HEK293T (cell line): ENCODE data around the gene RIOK3.
"Not testable (repeated sequence)": the region's sequence is repeated elsewhere in the genome, so short reads cannot be mapped to it uniquely, and the experiment has no call there.

Experiments
- CTCF ChIA-PET: fragments of 350-600 bp; formaldehyde crosslinking; extraction: SDS; loops from one replicate; lab custom pipeline; 2021; ENCODE audit warnings: antibody characterized with exemption, inconsistent platforms; lab: Yijun Ruan, JAX
- POLR2A ChIA-PET: fragments of 350-600 bp; formaldehyde crosslinking; extraction: SDS; loops from one replicate; lab custom pipeline; 2020; ENCODE audit warnings: antibody characterized with exemption, inconsistent platforms; lab: Yijun Ruan, JAX
- DNase-seq: peaks from one replicate; pipeline ENCODE4 v3.0.0; 2012; ENCODE audit warnings: mixed read lengths; ENCODE audit errors: extremely low spot score
- ARNT ChIP-seq: fragments of 450-650 bp; IDR thresholded peaks from 2 replicates; pipeline ENCODE4 v1.6.1; 2017; ENCODE audit warnings: mild to moderate bottlenecking
- BHLHE40 ChIP-seq: fragments of 450-650 bp; IDR thresholded peaks from 2 replicates; pipeline ENCODE4 v1.6.1; 2016; ENCODE audit warnings: mild to moderate bottlenecking, moderate library complexity, borderline replicate concordance
- CTBP1 ChIP-seq: fragments of 450-650 bp; IDR thresholded peaks from 2 replicates; pipeline ENCODE4 v1.6.1; 2016; ENCODE audit warnings: borderline replicate concordance
- ELF4 ChIP-seq: fragments of 450-650 bp; IDR thresholded peaks from 2 replicates; pipeline ENCODE4 v1.6.1; 2017; ENCODE audit warnings: antibody characterized with exemption
- FOXA1 ChIP-seq: fragments of 450-650 bp; IDR thresholded peaks from 2 replicates; pipeline ENCODE4 v1.6.1; 2016; ENCODE audit warnings: mild to moderate bottlenecking
- FOXK2 ChIP-seq: fragments of 450-650 bp; IDR thresholded peaks from 2 replicates; pipeline ENCODE4 v1.6.1; 2016; ENCODE audit warnings: mild to moderate bottlenecking
- FOXM1 ChIP-seq: fragments of 450-650 bp; IDR thresholded peaks from 2 replicates; pipeline ENCODE4 v1.6.1; 2017; ENCODE audit warnings: mild to moderate bottlenecking, borderline replicate concordance
- HDGF ChIP-seq: fragments of 450-650 bp; IDR thresholded peaks from 2 replicates; pipeline ENCODE4 v1.6.1; 2017; ENCODE audit warnings: antibody characterized with exemption, borderline replicate concordance
- L3MBTL2 ChIP-seq: fragments of 450-650 bp; conservative IDR thresholded peaks from 2 replicates; pipeline ENCODE4 v1.6.1; 2016; ENCODE audit warnings: mild to moderate bottlenecking
- LEF1 ChIP-seq: fragments of 450-650 bp; IDR thresholded peaks from 2 replicates; pipeline ENCODE4 v1.6.1; 2017; ENCODE audit warnings: mild to moderate bottlenecking, borderline replicate concordance
- NFRKB ChIP-seq: fragments of 450-650 bp; IDR thresholded peaks from 2 replicates; pipeline ENCODE4 v1.6.1; 2016; ENCODE audit warnings: mild to moderate bottlenecking, moderate library complexity
- SP1 ChIP-seq: fragments of 450-650 bp; IDR thresholded peaks from 2 replicates; pipeline ENCODE4 v1.6.1; 2017
- SUZ12 ChIP-seq: fragments of 450-650 bp; IDR thresholded peaks from 2 replicates; pipeline ENCODE4 v1.6.1; 2016; ENCODE audit warnings: mild to moderate bottlenecking
- TARDBP ChIP-seq: fragments of 450-650 bp; IDR thresholded peaks from 2 replicates; pipeline ENCODE4 v1.6.1; 2016
- ZNF384 ChIP-seq: fragments of 450-650 bp; IDR thresholded peaks from 2 replicates; pipeline ENCODE4 v1.6.1; 2016
- TF ChIP-seq, protein P1 (sequence below): fragments of 450-650 bp; IDR thresholded peaks from 2 replicates; pipeline ENCODE4 v1.6.1; 2016

Gene RIOK3

DNA sequence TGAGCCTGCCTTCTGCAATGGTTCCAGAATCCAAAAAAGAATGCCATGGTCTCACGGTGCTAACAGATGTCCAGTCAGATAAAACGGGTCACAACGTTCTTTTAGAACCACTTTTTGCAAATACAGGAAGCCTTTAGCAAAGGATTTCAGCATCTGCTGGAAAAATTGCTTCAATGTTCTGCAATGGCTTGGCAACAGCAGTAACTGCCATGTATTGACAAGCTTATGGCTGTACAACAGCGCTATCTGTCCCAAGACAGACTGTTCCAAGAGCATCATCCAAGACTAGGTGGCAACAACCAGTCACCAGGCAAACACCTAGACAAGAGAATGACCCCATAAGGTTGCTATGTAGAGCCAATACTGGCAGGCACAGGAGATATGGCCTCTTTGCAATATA, 37.6 kb upstream of the RIOK3 start:
- DNase-seq: no peak
- no peak for TF ChIP-seq SP1
- TF ChIP-seq, protein P1, sequence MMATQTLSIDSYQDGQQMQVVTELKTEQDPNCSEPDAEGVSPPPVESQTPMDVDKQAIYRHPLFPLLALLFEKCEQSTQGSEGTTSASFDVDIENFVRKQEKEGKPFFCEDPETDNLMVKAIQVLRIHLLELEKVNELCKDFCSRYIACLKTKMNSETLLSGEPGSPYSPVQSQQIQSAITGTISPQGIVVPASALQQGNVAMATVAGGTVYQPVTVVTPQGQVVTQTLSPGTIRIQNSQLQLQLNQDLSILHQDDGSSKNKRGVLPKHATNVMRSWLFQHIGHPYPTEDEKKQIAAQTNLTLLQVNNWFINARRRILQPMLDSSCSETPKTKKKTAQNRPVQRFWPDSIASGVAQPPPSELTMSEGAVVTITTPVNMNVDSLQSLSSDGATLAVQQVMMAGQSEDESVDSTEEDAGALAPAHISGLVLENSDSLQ: no peak
- TF ChIP-seq TARDBP: no peak
- TF ChIP-seq FOXK2: no peak
- no peak for TF ChIP-seq LEF1
- TF ChIP-seq ELF4: no peak
- no peak for TF ChIP-seq FOXA1
- TF ChIP-seq FOXM1: no peak
- TF ChIP-seq NFRKB: no peak
- TF ChIP-seq ZNF384: no peak
- no peak for TF ChIP-seq SUZ12
- TF ChIP-seq CTBP1: no peak
- TF ChIP-seq L3MBTL2: no peak
- TF ChIP-seq HDGF: no peak
- TF ChIP-seq BHLHE40: no peak
- TF ChIP-seq ARNT: no peak
- ChIA-PET POLR2A (no interaction called here), CTCF (no interaction called here)

DNA sequence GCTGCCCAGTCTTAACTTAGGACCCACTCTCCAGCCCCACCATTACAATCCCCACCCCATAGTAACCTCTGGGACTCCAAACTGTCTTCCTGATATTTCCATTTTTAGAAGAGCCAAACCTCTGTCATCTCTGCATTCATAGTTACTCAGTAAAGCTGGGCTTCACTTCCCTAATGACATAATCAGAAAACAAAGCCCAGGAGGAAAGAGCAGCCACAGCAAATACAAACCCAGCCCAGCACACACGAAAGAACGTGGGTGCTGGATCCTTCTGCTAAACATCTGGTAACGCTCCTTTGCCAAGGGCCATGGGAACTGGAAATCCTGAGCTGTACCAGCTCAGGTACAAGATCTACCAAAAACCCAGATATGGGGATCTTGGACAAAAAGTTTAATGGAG, 36.8 kb upstream of the RIOK3 start:
- POLR2A ChIA-PET: interaction anchor here (1.2 to 1.3 kb wide), 2 partner anchors 21 to 37 kb away, joined by 3 to 4 read pairs; partner anchors contain the start of gene RIOK3
- TF ChIP-seq L3MBTL2 (no peak), LEF1 (no peak), FOXA1 (no peak), FOXM1 (no peak), CTBP1 (no peak), NFRKB (no peak), ZNF384 (no peak), SP1 (no peak)
- no peak for DNase-seq
- CTCF ChIA-PET: no interaction called here

DNA sequence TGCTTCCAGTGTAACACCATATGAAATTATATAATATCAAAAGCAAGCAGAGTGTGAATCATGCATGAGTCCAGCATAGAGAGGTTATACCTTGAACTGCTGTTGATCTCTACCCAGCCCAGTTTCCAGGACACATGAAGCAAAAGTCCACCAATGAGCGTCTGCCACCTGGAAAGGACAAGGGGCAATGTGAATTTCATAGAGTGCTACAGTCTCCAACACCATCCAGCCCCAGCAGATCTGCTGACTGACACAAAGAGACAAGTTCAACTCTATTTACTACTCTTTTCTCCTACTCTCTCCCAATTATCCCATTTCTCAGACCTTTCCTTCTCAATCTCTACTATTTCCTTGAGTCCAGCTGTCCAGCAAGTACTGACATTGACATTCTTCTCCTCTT, 31.8 kb upstream of the RIOK3 start:
- no peak for DNase-seq
- ChIA-PET CTCF (no interaction called here), POLR2A (interaction anchor here (1.2 to 1.3 kb wide), 2 partner anchors 17 to 32 kb away, joined by 3 read pairs; a partner anchor contains a TSS)
- TF ChIP-seq SUZ12 (no peak), SP1 (no peak), L3MBTL2 (no peak), FOXK2 (no peak), HDGF (no peak), ARNT (no peak), NFRKB (no peak), CTBP1 (no peak)

DNA sequence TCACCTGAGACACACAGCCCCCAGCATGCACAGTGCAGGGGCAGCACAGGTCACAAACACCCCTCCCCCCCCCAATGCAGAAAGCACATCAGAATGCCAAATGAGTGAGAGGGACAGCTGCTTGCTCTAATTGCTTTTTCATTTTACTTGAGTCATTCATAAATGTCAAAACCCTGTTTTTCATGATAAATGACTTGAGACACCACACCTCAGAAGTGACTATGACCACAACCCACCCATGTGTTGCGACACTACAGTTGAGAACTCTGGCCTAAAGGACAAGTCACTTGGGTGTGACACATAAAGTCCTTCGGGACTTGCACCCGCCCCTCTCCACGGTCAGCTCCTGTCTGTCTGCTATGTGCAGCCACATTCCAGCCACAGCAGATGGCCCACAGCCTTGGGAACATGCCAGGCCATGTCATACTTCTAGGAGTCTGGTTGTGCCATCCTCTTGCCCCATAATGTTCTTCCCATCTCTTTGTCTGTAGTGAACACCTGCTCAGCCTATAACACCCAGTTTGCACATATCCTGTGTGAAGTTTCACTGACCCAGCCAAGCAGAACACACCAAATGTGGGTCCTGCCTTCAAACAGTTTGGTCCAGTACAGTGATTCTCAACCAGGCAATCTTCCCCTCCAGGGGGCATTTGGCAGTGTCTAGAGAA, 30.2 kb upstream of the RIOK3 start:
- DNase-seq: no peak
- POLR2A ChIA-PET: interaction anchor here (1.2 to 1.3 kb wide), 2 partner anchors 15 to 31 kb away, joined by 3 read pairs; a partner anchor contains a TSS
- CTCF ChIA-PET: interaction anchor here (1.1 to 1.4 kb wide), 2 partner anchors 76 to 134 kb away, joined by 3 to 5 read pairs; no protein-coding TSS in a partner anchor
- TF ChIP-seq FOXK2 (no peak), HDGF (no peak), FOXA1 (no peak), LEF1 (no peak), FOXM1 (no peak), SP1 (no peak), L3MBTL2 (no peak), ELF4 (no peak), ARNT (no peak), NFRKB (no peak), TARDBP (no peak), CTBP1 (no peak), SUZ12 (no peak), BHLHE40 (no peak), ZNF384 (no peak)
- TF ChIP-seq, protein P1: no peak

DNA sequence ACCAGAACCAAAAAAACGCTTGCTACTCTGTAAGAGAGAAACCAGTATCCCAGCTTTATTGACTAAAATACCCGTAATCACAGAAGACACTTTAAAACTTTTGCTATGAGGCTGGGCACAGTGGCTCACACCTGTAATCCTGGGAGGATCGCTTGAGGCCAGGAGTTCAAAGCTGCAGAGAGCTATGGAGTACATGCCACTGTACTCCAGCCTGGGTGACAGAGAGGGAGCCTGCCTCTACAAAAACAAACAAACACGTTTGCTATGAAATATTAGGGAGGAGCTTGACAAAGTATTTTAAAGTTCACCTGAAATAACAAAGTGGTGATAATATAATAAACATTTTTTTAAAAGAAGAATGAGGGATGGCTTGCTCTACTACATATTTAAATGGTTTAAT, 28.5 kb upstream of the RIOK3 start:
- CTCF ChIA-PET: interaction anchor here (1.1 kb wide), 1 partner anchor 13 kb away, joined by 4 read pairs; no protein-coding TSS in a partner anchor
- TF ChIP-seq TARDBP (no peak), NFRKB (no peak), ZNF384 (no peak), FOXA1 (no peak), HDGF (no peak), L3MBTL2 (no peak), ELF4 (no peak), FOXK2 (no peak), SUZ12 (no peak), LEF1 (no peak), FOXM1 (no peak), ARNT (no peak), SP1 (no peak), BHLHE40 (no peak), CTBP1 (no peak)
- TF ChIP-seq, protein P1: no peak
- POLR2A ChIA-PET: no interaction called here
- no peak for DNase-seq

DNA sequence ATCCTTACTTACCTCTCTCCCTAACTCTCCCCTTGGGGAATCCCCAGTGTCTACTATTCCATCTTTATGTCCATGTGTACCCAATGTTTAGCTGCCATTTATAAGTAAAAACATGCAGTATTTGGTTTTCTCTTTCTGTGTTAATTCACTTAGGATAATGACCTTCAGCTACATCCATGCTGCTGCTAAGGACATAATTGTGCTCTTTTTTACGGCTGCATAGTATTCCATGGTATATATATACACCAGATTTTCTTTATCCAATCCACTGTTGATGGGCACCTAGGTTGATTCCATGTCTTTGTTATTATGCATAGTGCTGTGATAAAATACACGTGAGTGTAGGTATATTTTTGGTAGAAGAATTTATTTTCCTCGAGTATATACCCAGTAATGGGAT, 24.3 kb upstream of the RIOK3 start:
- CTCF ChIA-PET: no interaction called here
- TF ChIP-seq, protein P1: no peak
- no peak for TF ChIP-seq BHLHE40
- no peak for TF ChIP-seq L3MBTL2
- TF ChIP-seq ARNT: no peak
- no peak for TF ChIP-seq FOXM1
- no peak for TF ChIP-seq NFRKB
- no peak for TF ChIP-seq CTBP1
- no peak for TF ChIP-seq FOXK2
- no peak for TF ChIP-seq ELF4
- TF ChIP-seq SUZ12: no peak
- no peak for TF ChIP-seq ZNF384
- TF ChIP-seq FOXA1: no peak
- TF ChIP-seq LEF1: no peak
- no peak for TF ChIP-seq SP1
- no peak for TF ChIP-seq HDGF
- no peak for TF ChIP-seq TARDBP
- POLR2A ChIA-PET: no interaction called here
- no peak for DNase-seq

DNA sequence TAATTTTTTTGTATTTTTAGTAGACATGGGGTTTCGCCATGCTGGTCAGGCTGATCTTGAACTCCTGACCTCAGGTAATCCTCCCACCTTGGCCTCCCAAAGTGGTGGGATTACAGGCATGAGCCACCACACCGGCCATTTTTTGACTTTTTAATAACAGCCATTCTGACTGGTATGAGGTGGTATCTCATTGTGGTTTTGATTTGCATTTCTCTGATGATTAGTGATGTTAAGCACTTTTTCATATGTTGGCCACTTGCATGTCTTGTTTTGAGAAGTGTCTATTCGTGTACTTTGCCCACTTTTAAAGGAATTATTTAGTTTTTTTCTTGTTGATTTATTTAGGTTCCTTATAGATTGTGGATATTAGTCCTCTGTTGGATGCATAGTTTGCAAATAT, 23.5 kb upstream of the RIOK3 start:
- DNase-seq, CTCF ChIA-PET, POLR2A ChIA-PET: not testable (repeated sequence)
